H9 (cell line): ENCODE results near the gene PDXK. TPM values are rescaled to one million over a fixed set of nuclear protein-coding genes. Genes with fewer than 3 reads are reported as not detected.

Experiments
- DNase-seq: peaks from one replicate; pipeline ENCODE4 v3.0.0-alpha.2; 2017
- H2AFZ ChIP-seq: one replicate; pipeline ENCODE4 v1.6.1; 2013; ENCODE audit warnings: mild to moderate bottlenecking, low read length, control low read depth, moderate library complexity
- H2AK5ac ChIP-seq: 2 replicates; pipeline ENCODE4 v1.6.1; 2013; ENCODE audit warnings: low read length, control low read depth, mixed read lengths; ENCODE audit not compliant: insufficient read length
- H2BK120ac ChIP-seq: one replicate; pipeline ENCODE4 v1.6.1; 2013; ENCODE audit warnings: low read depth, mild to moderate bottlenecking, low read length, control low read depth, inconsistent platforms; ENCODE audit not compliant: poor library complexity, severe bottlenecking
- H2BK12ac ChIP-seq: 2 replicates; pipeline ENCODE4 v1.6.1; 2013; ENCODE audit warnings: low read length, control low read depth, mixed read lengths, low read depth; ENCODE audit not compliant: insufficient read length
- H2BK15ac ChIP-seq: 2 replicates; pipeline ENCODE4 v1.6.1; 2013; ENCODE audit warnings: low read depth, low read length, control low read depth
- H2BK20ac ChIP-seq: one replicate; pipeline ENCODE4 v1.6.1; 2013; ENCODE audit warnings: low read depth, mild to moderate bottlenecking, low read length, control low read depth, inconsistent platforms; ENCODE audit not compliant: poor library complexity, severe bottlenecking
- H2BK5ac ChIP-seq: 2 replicates; pipeline ENCODE4 v1.6.1; 2013; ENCODE audit warnings: low read length, control low read depth, mixed read lengths; ENCODE audit not compliant: insufficient read length
- H3K14ac ChIP-seq: 2 replicates; pipeline ENCODE4 v1.6.1; 2013; ENCODE audit warnings: low read length, control low read depth; ENCODE audit not compliant: insufficient read depth
- H3K18ac ChIP-seq: 2 replicates; pipeline ENCODE4 v1.6.1; 2013; ENCODE audit warnings: low read depth, mild to moderate bottlenecking, mixed read lengths, low read length, control low read depth; ENCODE audit not compliant: insufficient read length
- H3K23ac ChIP-seq: 2 replicates; pipeline ENCODE4 v1.6.1; 2013; ENCODE audit warnings: low read length, control low read depth, mixed read lengths, low read depth; ENCODE audit not compliant: insufficient read length
- H3K23me2 ChIP-seq: 2 replicates; pipeline ENCODE4 v1.6.1; 2013; ENCODE audit warnings: low read depth, mild to moderate bottlenecking, mixed read lengths, low read length, control low read depth; ENCODE audit not compliant: insufficient read length, poor library complexity, severe bottlenecking
- H3K27ac ChIP-seq: 2 replicates; pipeline ENCODE4 v1.5.1; 2013; ENCODE audit warnings: low read length, control low read depth, mixed read lengths, low read depth; ENCODE audit not compliant: insufficient read length
- H3K27me3 ChIP-seq: 2 replicates; pipeline ENCODE4 v1.6.1; 2013; ENCODE audit warnings: low read length, control low read depth, inconsistent platforms; ENCODE audit not compliant: insufficient read depth
- H3K4ac ChIP-seq: 2 replicates; pipeline ENCODE4 v1.6.1; 2013; ENCODE audit warnings: low read depth, mild to moderate bottlenecking, control low read depth, inconsistent platforms, low read length, moderate library complexity
- H3K4me1 ChIP-seq: 2 replicates; pipeline ENCODE4 v1.6.1; 2013; ENCODE audit warnings: low read length, control low read depth, inconsistent platforms; ENCODE audit not compliant: insufficient read depth
- H3K4me2 ChIP-seq: 2 replicates; pipeline ENCODE4 v1.6.1; 2013; ENCODE audit warnings: low read length, control low read depth, mixed read lengths; ENCODE audit not compliant: insufficient read length, insufficient read depth
- H3K56ac ChIP-seq: 2 replicates; pipeline ENCODE4 v1.6.1; 2013; ENCODE audit warnings: low read depth, mild to moderate bottlenecking, mixed read lengths, low read length, control low read depth; ENCODE audit not compliant: insufficient read length
- H3K79me1 ChIP-seq: 2 replicates; pipeline ENCODE4 v1.6.1; 2013; ENCODE audit warnings: low read depth, mild to moderate bottlenecking, moderate library complexity, low read length, control low read depth, inconsistent platforms; ENCODE audit not compliant: insufficient read depth, poor library complexity, severe bottlenecking
- H3K79me2 ChIP-seq: 2 replicates; pipeline ENCODE4 v1.6.1; 2013; ENCODE audit warnings: low read length, control low read depth, inconsistent platforms; ENCODE audit not compliant: insufficient read depth
- H3K9ac ChIP-seq: 2 replicates; pipeline ENCODE4 v1.6.1; 2013; ENCODE audit warnings: low read length, control low read depth, mixed read lengths; ENCODE audit not compliant: insufficient read length; ENCODE audit errors: extremely low read depth
- H3K9me3 ChIP-seq: one replicate; pipeline ENCODE4 v1.6.1; 2013; ENCODE audit warnings: low read depth, low read length, inconsistent platforms; ENCODE audit not compliant: control insufficient read depth
- H3T11ph ChIP-seq: one replicate; pipeline ENCODE4 v1.6.1; 2013; ENCODE audit warnings: mild to moderate bottlenecking, low read length, control low read depth, inconsistent platforms
- H4K20me1 ChIP-seq: one replicate; pipeline ENCODE4 v1.6.1; 2013; ENCODE audit not compliant: control insufficient read depth, insufficient read length, insufficient read depth
- H4K5ac ChIP-seq: 2 replicates; pipeline ENCODE4 v1.6.1; 2013; ENCODE audit warnings: low read depth, mild to moderate bottlenecking, mixed read lengths, low read length, control low read depth; ENCODE audit not compliant: insufficient read length
- H4K8ac ChIP-seq: replicated peaks from 2 replicates; pipeline ENCODE4 v1.6.1; 2013; ENCODE audit warnings: low read length, control low read depth, mixed read lengths, low read depth; ENCODE audit not compliant: insufficient read length
- H4K91ac ChIP-seq: 2 replicates; pipeline ENCODE4 v1.6.1; 2013; ENCODE audit warnings: low read depth, mild to moderate bottlenecking, moderate library complexity, mixed read lengths, low read length, control low read depth; ENCODE audit not compliant: insufficient read length
- H3K27ac Mint-ChIP-seq, 3 experiments: 2 replicates in 2 of 3; 3 replicates in 1 of 3; pipeline ENCODE4 v1.8.0; 2020 to 2021; ENCODE audit warnings: mixed read lengths in 3 of 3, mild to moderate bottlenecking in 1 of 3, moderate library complexity in 1 of 3
- H3K27me3 Mint-ChIP-seq: 2 replicates; pipeline ENCODE4 v1.8.0; 2021; ENCODE audit warnings: low read depth, mild to moderate bottlenecking, moderate library complexity, mixed read lengths
- H3K36me3 Mint-ChIP-seq, 3 experiments: 2 replicates in 2 of 3; 3 replicates in 1 of 3; pipeline ENCODE4 v1.8.0; 2020 to 2021; ENCODE audit warnings: low read depth in 3 of 3, mixed read lengths in 3 of 3; ENCODE audit not compliant: insufficient read depth in 1 of 3
- H3K4me1 Mint-ChIP-seq, 2 experiments: 2 replicates each; pipeline ENCODE4 v1.8.0; 2020; ENCODE audit warnings: mixed read lengths in 2 of 2
- H3K4me3 Mint-ChIP-seq, 2 experiments: 2 replicates in 1 of 2; 3 replicates in 1 of 2; pipeline ENCODE4 v1.8.0; 2020 to 2021; ENCODE audit warnings: mild to moderate bottlenecking in 2 of 2, mixed read lengths in 2 of 2, moderate library complexity in 1 of 2
- H3K9me3 Mint-ChIP-seq, 2 experiments: 2 replicates in 1 of 2; 3 replicates in 1 of 2; pipeline ENCODE4 v1.8.0; 2020; ENCODE audit warnings: mild to moderate bottlenecking in 2 of 2, mixed read lengths in 2 of 2, moderate library complexity in 1 of 2
- WGBS: extraction: QIAGEN DNeasy Blood & Tissue Kit; methylation state at CpG from one replicate; pipeline ENCODE4 v1.1.7; 2013; ENCODE audit warnings: missing lambda C conversion rate, low lambda C conversion rate, mixed read lengths; ENCODE audit not compliant: insufficient read length; ENCODE audit errors: extremely low coverage; 5-methylcytosine and 5-hydroxymethylcytosine counted together
- total RNA-seq: library from RNA; stranded (reverse); gene quantifications from 2 replicates; pipeline ENCODE4 v1.2.1, GENCODE V29; 2021
- TF ChIP-seq, protein P1 (sequence below): fragments of 200-600 bp; sonication (generic); conservative IDR thresholded peaks from 3 replicates; pipeline ENCODE4 v1.8.0; 2021; ENCODE audit warnings: antibody characterized with exemption, mild to moderate bottlenecking

The PDXK gene
- total RNA-seq, 1 experiment from 2014 or later = 109 TPM

DNA sequence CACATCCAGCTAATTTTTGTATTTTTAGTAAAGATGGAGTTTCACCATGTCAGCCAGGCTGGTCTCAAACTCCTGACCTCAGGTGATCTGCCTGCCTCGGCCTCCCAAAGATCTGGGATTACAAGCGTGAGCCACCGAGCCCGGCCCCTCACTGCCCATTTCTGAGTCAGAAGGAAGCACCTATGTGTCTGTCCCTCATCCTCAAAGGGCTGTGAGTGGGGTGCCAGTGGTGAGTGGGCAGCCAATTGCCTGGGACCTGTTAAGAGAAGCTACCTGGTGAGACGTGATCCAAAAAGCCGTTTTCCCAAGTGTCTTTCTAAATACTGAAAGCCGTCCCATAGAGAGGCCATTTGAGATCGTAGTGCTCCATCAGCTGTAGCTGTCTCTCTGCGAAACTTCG lies 27.1 kb upstream of the PDXK start:
- H4K91ac ChIP-seq = no peak overlapping the region
- no peak overlapping the region for H2BK20ac ChIP-seq
- H2BK120ac ChIP-seq = no peak overlapping the region
- no peak overlapping the region for H3K56ac ChIP-seq
- no peaks in the 10 kb centered on the region for H4K20me1 ChIP-seq
- no peaks in the 10 kb centered on the region for H3K27me3 ChIP-seq
- H3K9me3 ChIP-seq = no peaks in the 10 kb centered on the region
- H3K79me1 ChIP-seq = no peaks in the 10 kb centered on the region
- H3K9ac ChIP-seq = no peak overlapping the region
- no CpG with 5 or more reads among the region's 10 CpGs for WGBS
- H3K4me2 ChIP-seq = no peak overlapping the region
- no peak overlapping the region for H3K27ac Mint-ChIP-seq
- no peak overlapping the region for H3K4me3 Mint-ChIP-seq
- TF ChIP-seq, protein P1, sequence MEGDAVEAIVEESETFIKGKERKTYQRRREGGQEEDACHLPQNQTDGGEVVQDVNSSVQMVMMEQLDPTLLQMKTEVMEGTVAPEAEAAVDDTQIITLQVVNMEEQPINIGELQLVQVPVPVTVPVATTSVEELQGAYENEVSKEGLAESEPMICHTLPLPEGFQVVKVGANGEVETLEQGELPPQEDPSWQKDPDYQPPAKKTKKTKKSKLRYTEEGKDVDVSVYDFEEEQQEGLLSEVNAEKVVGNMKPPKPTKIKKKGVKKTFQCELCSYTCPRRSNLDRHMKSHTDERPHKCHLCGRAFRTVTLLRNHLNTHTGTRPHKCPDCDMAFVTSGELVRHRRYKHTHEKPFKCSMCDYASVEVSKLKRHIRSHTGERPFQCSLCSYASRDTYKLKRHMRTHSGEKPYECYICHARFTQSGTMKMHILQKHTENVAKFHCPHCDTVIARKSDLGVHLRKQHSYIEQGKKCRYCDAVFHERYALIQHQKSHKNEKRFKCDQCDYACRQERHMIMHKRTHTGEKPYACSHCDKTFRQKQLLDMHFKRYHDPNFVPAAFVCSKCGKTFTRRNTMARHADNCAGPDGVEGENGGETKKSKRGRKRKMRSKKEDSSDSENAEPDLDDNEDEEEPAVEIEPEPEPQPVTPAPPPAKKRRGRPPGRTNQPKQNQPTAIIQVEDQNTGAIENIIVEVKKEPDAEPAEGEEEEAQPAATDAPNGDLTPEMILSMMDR = no peak
- H4K8ac ChIP-seq = no peak overlapping the region
- no peak overlapping the region for H3T11ph ChIP-seq
- H2BK12ac ChIP-seq = no peak overlapping the region
- H4K5ac ChIP-seq = no peak overlapping the region
- DNase-seq = no peak
- no peaks in the 10 kb centered on the region for H3K27me3 Mint-ChIP-seq
- no peak overlapping the region for H3K27ac ChIP-seq
- no peaks in the 10 kb centered on the region for H3K9me3 Mint-ChIP-seq
- H2BK5ac ChIP-seq = no peak overlapping the region
- H2AFZ ChIP-seq = no peak overlapping the region
- no peaks in the 10 kb centered on the region for H3K79me2 ChIP-seq
- H3K18ac ChIP-seq = no peak overlapping the region
- no peak overlapping the region for H3K4ac ChIP-seq
- no peaks in the 10 kb centered on the region for H3K4me1 ChIP-seq
- H3K36me3 Mint-ChIP-seq = peaks cover 33 to 96% (median 90%) of the 10 kb centered on the region in 3 experiments; a peak in 6 of 7 replicates
- no peaks in the 10 kb centered on the region for H3K4me1 Mint-ChIP-seq
- no peak overlapping the region for H2BK15ac ChIP-seq
- H3K23me2 ChIP-seq = no peaks in the 10 kb centered on the region
- H2AK5ac ChIP-seq = no peak overlapping the region
- H3K14ac ChIP-seq = no peak overlapping the region
- no peak overlapping the region for H3K23ac ChIP-seq
